NB4 (cell line): ENCODE data around the gene ECE1.

Experiments
- MYC ChIP-seq: IDR thresholded peaks from 2 replicates; pipeline ENCODE4 v1.6.1; 2011; ENCODE audit warnings: low read depth, low read length
- POLR2A ChIP-seq: IDR thresholded peaks from 2 replicates; pipeline ENCODE4 v1.6.1; 2011; ENCODE audit warnings: mild to moderate bottlenecking; ENCODE audit not compliant: insufficient read length; ENCODE audit errors: extremely low read depth
- TF ChIP-seq, protein P1 (sequence below): IDR thresholded peaks from one replicate; pipeline ENCODE4 v1.5.1; 2012; ENCODE audit warnings: low read depth, low read length
- TF ChIP-seq, protein P2 (sequence below): IDR thresholded peaks from 2 replicates; pipeline ENCODE4 v1.6.1; 2011; ENCODE audit warnings: low read depth, low read length

DNA sequence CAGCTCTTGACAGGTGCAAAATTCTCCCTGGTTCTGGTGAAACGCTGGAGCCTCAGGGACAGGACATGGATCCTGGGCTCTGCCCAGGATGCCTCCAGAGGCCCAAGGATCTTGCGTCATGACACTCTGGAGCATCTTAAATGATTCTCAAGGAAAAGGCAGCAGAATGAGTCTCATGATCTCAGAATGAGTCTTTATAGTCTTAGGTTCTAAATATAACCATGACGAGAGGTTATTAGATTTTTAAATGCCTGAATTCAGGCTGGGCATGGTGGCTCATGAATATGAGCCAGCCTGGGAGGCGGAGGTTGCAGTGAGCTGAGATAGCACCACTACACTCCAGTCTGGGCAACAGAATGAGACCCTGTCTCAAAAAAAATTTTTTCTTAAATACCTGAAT, 55.5 kb downstream of the ECE1 start:
- TF ChIP-seq, protein P1, sequence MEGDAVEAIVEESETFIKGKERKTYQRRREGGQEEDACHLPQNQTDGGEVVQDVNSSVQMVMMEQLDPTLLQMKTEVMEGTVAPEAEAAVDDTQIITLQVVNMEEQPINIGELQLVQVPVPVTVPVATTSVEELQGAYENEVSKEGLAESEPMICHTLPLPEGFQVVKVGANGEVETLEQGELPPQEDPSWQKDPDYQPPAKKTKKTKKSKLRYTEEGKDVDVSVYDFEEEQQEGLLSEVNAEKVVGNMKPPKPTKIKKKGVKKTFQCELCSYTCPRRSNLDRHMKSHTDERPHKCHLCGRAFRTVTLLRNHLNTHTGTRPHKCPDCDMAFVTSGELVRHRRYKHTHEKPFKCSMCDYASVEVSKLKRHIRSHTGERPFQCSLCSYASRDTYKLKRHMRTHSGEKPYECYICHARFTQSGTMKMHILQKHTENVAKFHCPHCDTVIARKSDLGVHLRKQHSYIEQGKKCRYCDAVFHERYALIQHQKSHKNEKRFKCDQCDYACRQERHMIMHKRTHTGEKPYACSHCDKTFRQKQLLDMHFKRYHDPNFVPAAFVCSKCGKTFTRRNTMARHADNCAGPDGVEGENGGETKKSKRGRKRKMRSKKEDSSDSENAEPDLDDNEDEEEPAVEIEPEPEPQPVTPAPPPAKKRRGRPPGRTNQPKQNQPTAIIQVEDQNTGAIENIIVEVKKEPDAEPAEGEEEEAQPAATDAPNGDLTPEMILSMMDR: no peak
- TF ChIP-seq POLR2A (no peak), MYC (no peak)
- TF ChIP-seq, protein P2, sequence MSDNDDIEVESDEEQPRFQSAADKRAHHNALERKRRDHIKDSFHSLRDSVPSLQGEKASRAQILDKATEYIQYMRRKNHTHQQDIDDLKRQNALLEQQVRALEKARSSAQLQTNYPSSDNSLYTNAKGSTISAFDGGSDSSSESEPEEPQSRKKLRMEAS: no peak
